Keratinocyte (primary cell): ENCODE data around the gene CLEC16A. TPM values are rescaled to one million over a fixed set of nuclear protein-coding genes. Genes with fewer than 3 reads are reported as not detected.

Experiments
- DNase-seq: peaks from one replicate; pipeline ENCODE4 v3.0.0-alpha.2; 2011; ENCODE audit warnings: low read depth, missing footprints, low spot score
- FAIRE-seq: peaks from 2 replicates; lab custom pipeline; 2011; peaks lifted over from hg19 to GRCh38; lab: Jason Lieb, UNC
- H2AFZ ChIP-seq: 2 replicates; pipeline ENCODE4 v1.6.0; 2012; ENCODE audit warnings: low read length, control low read depth, inconsistent platforms; ENCODE audit not compliant: control insufficient read depth
- H3K27ac ChIP-seq: 2 replicates; pipeline ENCODE4 v1.5.1; 2011; ENCODE audit warnings: low read length; ENCODE audit not compliant: control insufficient read depth, insufficient read depth
- H3K27me3 ChIP-seq: 3 replicates; pipeline ENCODE4 v1.6.0; 2011; ENCODE audit warnings: low read length; ENCODE audit not compliant: control insufficient read depth, insufficient read depth; ENCODE audit errors: extremely low read depth
- H3K36me3 ChIP-seq, 2 experiments: 2 replicates in 1 of 2; 3 replicates in 1 of 2; pipeline ENCODE4 v1.5.1; 2011; ENCODE audit warnings: low read length in 2 of 2, mild to moderate bottlenecking in 1 of 2; ENCODE audit not compliant: control insufficient read depth in 2 of 2, insufficient read depth in 2 of 2; ENCODE audit errors: extremely low read depth in 1 of 2
- H3K4me1 ChIP-seq: 3 replicates; pipeline ENCODE4 v1.5.1; 2011; ENCODE audit warnings: low read length; ENCODE audit not compliant: control insufficient read depth, insufficient read depth; ENCODE audit errors: extremely low read depth
- H3K4me2 ChIP-seq: 3 replicates; pipeline ENCODE4 v1.6.0; 2011; ENCODE audit warnings: low read depth, low read length; ENCODE audit not compliant: control insufficient read depth, insufficient read depth; ENCODE audit errors: extremely low read depth
- H3K4me3 ChIP-seq, 3 experiments: fragments of 200-600 bp in 1 of 3; sonication (generic) in 1 of 3; 2 replicates in 2 of 3; 3 replicates in 1 of 3; pipeline ENCODE4 v1.5.1; 2011 to 2016; ENCODE audit warnings: low read length in 3 of 3, mild to moderate bottlenecking in 3 of 3, control low read depth in 2 of 3, inconsistent platforms in 1 of 3, low read depth in 1 of 3, mixed read lengths in 1 of 3, mixed run types in 1 of 3, moderate library complexity in 1 of 3; ENCODE audit not compliant: control insufficient read depth in 2 of 3, insufficient read depth in 2 of 3; ENCODE audit errors: extremely low read depth in 1 of 3
- H3K79me2 ChIP-seq: 2 replicates; pipeline ENCODE4 v1.6.0; 2012; ENCODE audit warnings: low read length; ENCODE audit not compliant: control insufficient read depth, insufficient read depth
- H3K9ac ChIP-seq: 3 replicates; pipeline ENCODE4 v1.6.0; 2011; ENCODE audit warnings: low read length; ENCODE audit not compliant: control insufficient read depth, insufficient read depth; ENCODE audit errors: extremely low read depth
- H3K9me1 ChIP-seq: 3 replicates; pipeline ENCODE4 v1.6.0; 2011; ENCODE audit warnings: low read length; ENCODE audit not compliant: control insufficient read depth, insufficient read depth; ENCODE audit errors: extremely low read depth
- H3K9me3 ChIP-seq: 2 replicates; pipeline ENCODE4 v1.5.1; 2012; ENCODE audit warnings: low read depth, low read length; ENCODE audit not compliant: control insufficient read depth
- H4K20me1 ChIP-seq: 3 replicates; pipeline ENCODE4 v1.6.0; 2011; ENCODE audit warnings: low read length; ENCODE audit not compliant: control insufficient read depth, insufficient read depth; ENCODE audit errors: extremely low read depth
- CTCF ChIP-seq, 3 experiments: IDR thresholded peaks in 1 of 3; conservative IDR thresholded peaks in 1 of 3; optimal IDR thresholded peaks in 1 of 3; 2 replicates in 2 of 3; 3 replicates in 1 of 3; pipeline versions ENCODE3 to v1.5.1; 2011; ENCODE audit warnings: low read length in 3 of 3, mild to moderate bottlenecking in 3 of 3, moderate library complexity in 2 of 3, control low read depth in 1 of 3, inconsistent platforms in 1 of 3; ENCODE audit not compliant: insufficient read depth in 2 of 3; ENCODE audit errors: extremely low read depth in 1 of 3
- EZH2 ChIP-seq: IDR thresholded peaks from one replicate; pipeline ENCODE4 v1.6.1; 2012; ENCODE audit warnings: inconsistent platforms, mild to moderate bottlenecking, low read length, moderate library complexity
- dilution Hi-C: fragments of 300-500 bp; cut with MboI; formaldehyde crosslinking; loops from one replicate; pipeline ENCODE4 v1.7.0; 2020; ENCODE audit warnings: low sequenced_read_pairs; ENCODE audit not compliant: extremely low pct_ligation_motif_present
- polyA plus RNA-seq, 5 experiments: library from polyadenylated mRNA; depleted of rRNA in 3 of 5; stranded (reverse) in 3 of 5; stranded (forward) in 1 of 5; unstranded in 1 of 5; fragments of >200 nt; gene quantifications; 1 replicate in 1 of 5; 2 replicates in 3 of 5; 3 replicates in 1 of 5; pipeline versions ENCODE4 v1.2.1 to v1.2.3, GENCODE V29; 2011 to 2012; ENCODE audit warnings: missing spikeins in 2 of 5, low read depth in 1 of 5, low replicate concordance in 1 of 5

The CLEC16A gene
- polyA plus RNA-seq, 1 donor (not counting 4 experiments of a cell fraction or from before 2014, with no cell fraction given) = 9.5 TPM

- peak overlapping the region; percentile 37 for H3K4me2 ChIP-seq
- no peaks in the 10 kb centered on the region for H3K9me3 ChIP-seq
- no peak for DNase-seq
- no peaks in the 10 kb centered on the region for H3K79me2 ChIP-seq
- no peak overlapping the region for H3K4me3 ChIP-seq
- peak overlapping the region; percentile 44 for H3K9ac ChIP-seq
- FAIRE-seq = peak; percentile 86
- peaks cover 4 to 8% of the 10 kb centered on the region in 2 experiments for H3K36me3 ChIP-seq
- dilution Hi-C loops = no loop called here
- no peak overlapping the region for H2AFZ ChIP-seq
- H3K9me1 ChIP-seq = peaks cover 3% of the 10 kb centered on the region
- H3K27ac ChIP-seq = peak overlapping the region; percentile 64
- H3K4me1 ChIP-seq = peaks cover 42% of the 10 kb centered on the region
- TF ChIP-seq EZH2 (no peak), CTCF (optimal IDR thresholded peaks at IDR 0.05 in 1 of 3, IDR thresholded peaks at IDR 0.05 in 1 of 3, conservative IDR thresholded peaks at IDR 0.05 in 1 of 3; ENCODE audit: extremely low read depth in 1 of 3, insufficient read depth in 2 of 3, low read length in 3 of 3) (no peak)
- H4K20me1 ChIP-seq = no peaks in the 10 kb centered on the region
- H3K27me3 ChIP-seq = no peaks in the 10 kb centered on the region
Observed at GRCh38 chr16:11032000-11032921, 87.9 kb downstream of the CLEC16A start.

DNA sequence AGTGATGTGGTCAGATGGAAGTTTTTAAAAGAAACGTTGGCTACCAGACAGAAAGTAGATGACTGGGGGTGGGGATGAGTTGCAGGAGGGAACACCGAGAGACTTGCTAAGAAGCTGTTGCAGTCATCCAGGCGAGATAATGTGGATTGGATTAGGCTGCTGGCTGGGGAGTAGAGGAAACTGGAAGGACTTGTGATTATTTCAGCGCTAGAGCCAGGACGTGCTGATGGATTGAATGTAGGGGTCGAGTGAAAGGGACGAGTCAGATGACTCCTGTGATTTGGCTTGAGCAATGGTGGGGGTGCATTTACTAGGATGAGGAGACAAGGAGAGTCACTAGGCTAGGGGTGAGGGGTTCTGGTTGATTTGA, 88.5 kb downstream of the CLEC16A start:
- peaks cover 42% of the 10 kb centered on the region for H3K4me1 ChIP-seq
- H3K36me3 ChIP-seq = peaks cover 4 to 8% of the 10 kb centered on the region in 2 experiments
- no peaks in the 10 kb centered on the region for H3K9me3 ChIP-seq
- peak overlapping the region; percentile 64 for H3K27ac ChIP-seq
- no peaks in the 10 kb centered on the region for H4K20me1 ChIP-seq
- TF ChIP-seq CTCF (optimal IDR thresholded peaks at IDR 0.05 in 1 of 3, IDR thresholded peaks at IDR 0.05 in 1 of 3, conservative IDR thresholded peaks at IDR 0.05 in 1 of 3; ENCODE audit: extremely low read depth in 1 of 3, insufficient read depth in 2 of 3, low read length in 3 of 3) (no peak), EZH2 (no peak)
- peak; percentile 41 for FAIRE-seq
- H3K4me3 ChIP-seq = no peak overlapping the region
- no peaks in the 10 kb centered on the region for H3K79me2 ChIP-seq
- H2AFZ ChIP-seq = no peak overlapping the region
- peaks cover 3% of the 10 kb centered on the region for H3K9me1 ChIP-seq
- H3K9ac ChIP-seq = peak overlapping the region; percentile 41
- no peaks in the 10 kb centered on the region for H3K27me3 ChIP-seq
- dilution Hi-C loops = no loop called here
- peak overlapping the region; percentile 37 for H3K4me2 ChIP-seq
- DNase-seq = no peak
